A549 (cell line): ENCODE data around the gene SNX5. TPM values are rescaled to one million over a fixed set of nuclear protein-coding genes. Genes with fewer than 3 reads are reported as not detected.

Experiments
- ATAC-seq, 2 experiments: fragments of 200-7000 bp in 1 of 2; fragments of >200 bp in 1 of 2; cut with Nextera tagmentation in 1 of 2; cut with Tn5 transposase in 1 of 2; 3 replicates each; pipeline versions ENCODE4 v1.8.0 to v1.9.1; 2018 to 2020; ENCODE audit warnings: mild to moderate bottlenecking in 1 of 2, moderate library complexity in 1 of 2
- CTCF ChIA-PET: fragments of 300-600 bp; sonication (Branson Sonifier 250); formaldehyde crosslinking; extraction: SDS; loops from one replicate; lab custom pipeline; 2021; ENCODE audit warnings: antibody characterized with exemption, inconsistent platforms; lab: Yijun Ruan, JAX
- POLR2A ChIA-PET: fragments of 350-600 bp; formaldehyde crosslinking; extraction: SDS; loops from one replicate; lab custom pipeline; 2021; ENCODE audit warnings: antibody characterized with exemption, inconsistent platforms; lab: Yijun Ruan, JAX
- DNase-seq, 2 experiments: peaks; one replicate each; pipeline versions ENCODE4 v3.0.0 to v3.0.0-alpha.2; 2011 to 2016; ENCODE audit warnings: low read depth in 1 of 2, low spot score in 1 of 2
- FAIRE-seq: peaks from 2 replicates; lab custom pipeline; 2011; peaks lifted over from hg19 to GRCh38; lab: Jason Lieb, UNC
- H3K27ac ChIP-seq, 2 experiments: fragments of >200 bp; sonication (Bioruptor Twin); formaldehyde crosslinking; 3 replicates each; pipeline ENCODE4 v1.5.1; 2016 to 2017
- H3K4me1 ChIP-seq: fragments of >200 bp; sonication (Bioruptor Twin); formaldehyde crosslinking; 3 replicates; pipeline ENCODE4 v1.6.1; 2016
- H3K4me2 ChIP-seq: fragments of >200 bp; sonication (Bioruptor Twin); formaldehyde crosslinking; 3 replicates; pipeline ENCODE4 v1.6.1; 2016
- H3K4me3 ChIP-seq: fragments of >200 bp; sonication (Bioruptor Twin); formaldehyde crosslinking; 3 replicates; pipeline ENCODE4 v1.5.1; 2016
- H3K9me3 ChIP-seq: fragments of >200 bp; sonication (Bioruptor Twin); formaldehyde crosslinking; 3 replicates; pipeline ENCODE4 v1.6.1; 2016
- BHLHE40 ChIP-seq: IDR thresholded peaks from 2 replicates; pipeline ENCODE4 v1.6.1; 2012; ENCODE audit warnings: low read depth, low read length, inconsistent platforms
- EHF ChIP-seq: fragments of 250-450 bp; sonication (Bioruptor Pico); IDR thresholded peaks from 2 replicates; pipeline ENCODE4 v1.5.0; 2020; ENCODE audit warnings: mild to moderate bottlenecking
- ELK1 ChIP-seq: fragments of 150-350 bp; IDR thresholded peaks from 2 replicates; pipeline ENCODE4 v1.6.1; 2014; ENCODE audit warnings: low read depth, mild to moderate bottlenecking, low read length
- EP300 ChIP-seq, 2 experiments: fragments of >200 bp; sonication (Bioruptor Twin); formaldehyde crosslinking; IDR thresholded peaks; 2 replicates in 1 of 2; 3 replicates in 1 of 2; pipeline ENCODE4 v1.6.1; 2016 to 2017
- ESRRA ChIP-seq: fragments of 150-350 bp; IDR thresholded peaks from 2 replicates; pipeline ENCODE4 v1.6.1; 2014; ENCODE audit warnings: mild to moderate bottlenecking, low read length, borderline replicate concordance
- FOSL2 ChIP-seq, 2 experiments: fragments of 450-650 bp in 1 of 2; fragments of >200 bp in 1 of 2; sonication (Bioruptor Twin) in 1 of 2; formaldehyde crosslinking; IDR thresholded peaks; 2 replicates each; pipeline versions ENCODE4 v1.5.0 to v1.6.1; 2016 to 2020; ENCODE audit warnings: mild to moderate bottlenecking in 1 of 2, moderate library complexity in 1 of 2
- FOXS1 ChIP-seq: fragments of 250-450 bp; sonication (Bioruptor Pico); IDR thresholded peaks from 2 replicates; pipeline ENCODE4 v1.5.0; 2020; ENCODE audit warnings: mild to moderate bottlenecking, moderate library complexity
- HDAC2 ChIP-seq: fragments of 200-600 bp; sonication (generic); IDR thresholded peaks from 2 replicates; pipeline ENCODE4 v1.6.1; 2016
- HMGXB4 ChIP-seq: fragments of 250-450 bp; sonication (Bioruptor Pico); IDR thresholded peaks from 2 replicates; pipeline ENCODE4 v1.5.0; 2021; ENCODE audit warnings: mild to moderate bottlenecking, moderate library complexity, borderline replicate concordance
- HOXB5 ChIP-seq: fragments of 250-450 bp; sonication (Bioruptor Pico); IDR thresholded peaks from 2 replicates; pipeline ENCODE4 v1.5.0; 2020; ENCODE audit warnings: mild to moderate bottlenecking, moderate library complexity
- JUNB ChIP-seq: fragments of >200 bp; sonication (Bioruptor Twin); formaldehyde crosslinking; IDR thresholded peaks from 2 replicates; pipeline ENCODE4 v1.6.1; 2016
- KDM1A ChIP-seq: fragments of 200-600 bp; sonication (generic); IDR thresholded peaks from 2 replicates; pipeline ENCODE4 v1.6.1; 2016; ENCODE audit warnings: low read depth, mild to moderate bottlenecking
- KDM5A ChIP-seq: fragments of 200-600 bp; sonication (generic); IDR thresholded peaks from 2 replicates; pipeline ENCODE4 v1.6.1; 2016; ENCODE audit warnings: antibody characterized with exemption, mild to moderate bottlenecking
- MAZ ChIP-seq: fragments of 150-350 bp; IDR thresholded peaks from 2 replicates; pipeline ENCODE4 v1.6.1; 2014; ENCODE audit warnings: antibody characterized with exemption, low read depth, low read length, borderline replicate concordance
- NFE2L2 ChIP-seq: fragments of 150-350 bp; conservative IDR thresholded peaks from 2 replicates; pipeline ENCODE4 v1.6.1; 2014; ENCODE audit warnings: low read length
- NR3C1 ChIP-seq: fragments of >200 bp; sonication (Bioruptor Twin); formaldehyde crosslinking; IDR thresholded peaks from 3 replicates; pipeline ENCODE4 v1.6.1; 2017
- PBX3 ChIP-seq: IDR thresholded peaks from 2 replicates; pipeline ENCODE4 v1.6.1; 2012
- RAD21 ChIP-seq, 2 experiments: fragments of >200 bp in 1 of 2; sonication (Bioruptor Twin) in 1 of 2; formaldehyde crosslinking in 1 of 2; IDR thresholded peaks in 1 of 2; conservative IDR thresholded peaks in 1 of 2; 2 replicates in 1 of 2; 3 replicates in 1 of 2; pipeline ENCODE4 v1.6.1; 2012 to 2018; ENCODE audit warnings: inconsistent platforms in 1 of 2
- RARB ChIP-seq: fragments of 250-450 bp; sonication (Bioruptor Pico); IDR thresholded peaks from 2 replicates; pipeline ENCODE4 v1.8.0; 2021; ENCODE audit warnings: mild to moderate bottlenecking, moderate library complexity
- RFX5 ChIP-seq: fragments of 450-650 bp; IDR thresholded peaks from 2 replicates; pipeline ENCODE4 v1.7.1; 2014; ENCODE audit warnings: antibody characterized with exemption, mild to moderate bottlenecking, moderate library complexity
- SREBF2 ChIP-seq: fragments of 450-650 bp; IDR thresholded peaks from 2 replicates; pipeline ENCODE4 v1.6.1; 2014; ENCODE audit warnings: mild to moderate bottlenecking, moderate library complexity
- TFCP2L1 ChIP-seq: fragments of 250-450 bp; sonication (Bioruptor Pico); IDR thresholded peaks from 2 replicates; pipeline ENCODE4 v1.5.0; 2021; ENCODE audit warnings: mild to moderate bottlenecking
- ZC3H11A ChIP-seq: fragments of 450-650 bp; IDR thresholded peaks from 2 replicates; pipeline ENCODE4 v1.6.1; 2014; ENCODE audit warnings: antibody characterized with exemption, mild to moderate bottlenecking
- WGBS: methylation state at CpG from one replicate; pipeline ENCODE4 v1.1.6; 2017; ENCODE audit errors: missing lambda C conversion rate; 5-methylcytosine and 5-hydroxymethylcytosine counted together
- polyA plus RNA-seq, 4 experiments: library from polyadenylated mRNA; depleted of rRNA in 3 of 4; stranded (reverse); fragments of >200 nt; fragmentation: RNase III in 1 of 4; extraction: RNeasy Plus Mini Kit Qiagen cat#74134 plus additional on column Dnase treatment in 1 of 4; gene quantifications; 2 replicates in 3 of 4; 3 replicates in 1 of 4; pipeline ENCODE4 v1.2.3, GENCODE V29; 2011 to 2017
- TF ChIP-seq, protein P1 (sequence below): fragments of 200-600 bp; sonication (generic); IDR thresholded peaks from 2 replicates; pipeline ENCODE4 v1.6.1; 2016; ENCODE audit warnings: antibody characterized with exemption, mild to moderate bottlenecking, moderate library complexity

The SNX5 gene
- polyA plus RNA-seq, 2 of the 4 experiments (the other 2 are of a cell fraction), result 225 to 342 TPM

- DNase-seq, result no peak
- TF ChIP-seq FOXS1, result no peak
- TF ChIP-seq KDM5A, result no peak
- TF ChIP-seq RARB (CRISPR knock-in tag), result no peak
- no peak for TF ChIP-seq RFX5
- TF ChIP-seq, protein P1, sequence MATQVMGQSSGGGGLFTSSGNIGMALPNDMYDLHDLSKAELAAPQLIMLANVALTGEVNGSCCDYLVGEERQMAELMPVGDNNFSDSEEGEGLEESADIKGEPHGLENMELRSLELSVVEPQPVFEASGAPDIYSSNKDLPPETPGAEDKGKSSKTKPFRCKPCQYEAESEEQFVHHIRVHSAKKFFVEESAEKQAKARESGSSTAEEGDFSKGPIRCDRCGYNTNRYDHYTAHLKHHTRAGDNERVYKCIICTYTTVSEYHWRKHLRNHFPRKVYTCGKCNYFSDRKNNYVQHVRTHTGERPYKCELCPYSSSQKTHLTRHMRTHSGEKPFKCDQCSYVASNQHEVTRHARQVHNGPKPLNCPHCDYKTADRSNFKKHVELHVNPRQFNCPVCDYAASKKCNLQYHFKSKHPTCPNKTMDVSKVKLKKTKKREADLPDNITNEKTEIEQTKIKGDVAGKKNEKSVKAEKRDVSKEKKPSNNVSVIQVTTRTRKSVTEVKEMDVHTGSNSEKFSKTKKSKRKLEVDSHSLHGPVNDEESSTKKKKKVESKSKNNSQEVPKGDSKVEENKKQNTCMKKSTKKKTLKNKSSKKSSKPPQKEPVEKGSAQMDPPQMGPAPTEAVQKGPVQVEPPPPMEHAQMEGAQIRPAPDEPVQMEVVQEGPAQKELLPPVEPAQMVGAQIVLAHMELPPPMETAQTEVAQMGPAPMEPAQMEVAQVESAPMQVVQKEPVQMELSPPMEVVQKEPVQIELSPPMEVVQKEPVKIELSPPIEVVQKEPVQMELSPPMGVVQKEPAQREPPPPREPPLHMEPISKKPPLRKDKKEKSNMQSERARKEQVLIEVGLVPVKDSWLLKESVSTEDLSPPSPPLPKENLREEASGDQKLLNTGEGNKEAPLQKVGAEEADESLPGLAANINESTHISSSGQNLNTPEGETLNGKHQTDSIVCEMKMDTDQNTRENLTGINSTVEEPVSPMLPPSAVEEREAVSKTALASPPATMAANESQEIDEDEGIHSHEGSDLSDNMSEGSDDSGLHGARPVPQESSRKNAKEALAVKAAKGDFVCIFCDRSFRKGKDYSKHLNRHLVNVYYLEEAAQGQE, result no peak
- TF ChIP-seq HOXB5, result no peak
- no peak for TF ChIP-seq PBX3
- TF ChIP-seq RAD21 (conservative IDR thresholded peaks at IDR 0.05 in 1 of 2, IDR thresholded peaks at IDR 0.05 in 1 of 2), result no peak
- TF ChIP-seq KDM1A, result no peak
- no peak for TF ChIP-seq EHF (CRISPR knock-in tag)
- no peak for TF ChIP-seq JUNB
- no peak for TF ChIP-seq SREBF2
- TF ChIP-seq NFE2L2, result no peak
- Histone ChIP-seq H3K4me2 (no peak overlapping the region), H3K9me3 (no peaks in the 10 kb centered on the region), H3K27ac (no peak overlapping the region), H3K4me3 (no peak overlapping the region), H3K4me1 (peaks cover 9% of the 10 kb centered on the region; the same call in 1 of the 3 replicates)
- ATAC-seq, result no peak
- 75% methylated on average over 6 of the region's 6 CpGs for WGBS
- ChIA-PET CTCF (interaction anchor here (0.9 kb wide), 1 partner anchor 10 kb away, joined by 5 read pairs; no protein-coding TSS in a partner anchor), POLR2A (no interaction called here)
- no peak for FAIRE-seq
These were observed 37.4 kb upstream of the SNX5 start for GRCh38 chr20:18005990-18006364.

GRCh38 chr20:18005170-18005989 lies 36.8 kb upstream of the SNX5 start:
- ATAC-seq, result no peak
- ChIA-PET POLR2A (no interaction called here), CTCF (interaction anchor here (0.9 to 2.0 kb wide), 3 partner anchors 8 to 10 kb away, joined by 5 to 13 read pairs (median 7); no protein-coding TSS in a partner anchor)

More at GRCh38 chr20:18005170-18005989, 36.8 kb upstream of the SNX5 start:
- no peak overlapping the region for H3K4me3 ChIP-seq
- H3K9me3 ChIP-seq, result no peaks in the 10 kb centered on the region
- H3K4me1 ChIP-seq, result peaks cover 9% of the 10 kb centered on the region; the same call in 1 of the 3 replicates
- no peak overlapping the region for H3K4me2 ChIP-seq
- FAIRE-seq (no peak), DNase-seq (no peak)
- TF ChIP-seq JUNB (no peak), HMGXB4 (CRISPR knock-in tag) (no peak), ZC3H11A (no peak), BHLHE40 (no peak), EHF (CRISPR knock-in tag) (no peak), NR3C1 (no peak), KDM5A (no peak), RARB (CRISPR knock-in tag) (no peak), RAD21 (conservative IDR thresholded peaks at IDR 0.05 in 1 of 2, IDR thresholded peaks at IDR 0.05 in 1 of 2) (no peak), ESRRA (no peak), MAZ (no peak), ELK1 (no peak), SREBF2 (no peak), EP300 (IDR thresholded peaks at IDR 0.05) (no peak), TFCP2L1 (CRISPR knock-in tag) (no peak), HDAC2 (no peak), KDM1A (no peak), FOSL2 (IDR thresholded peaks at IDR 0.05) (no peak), FOSL2 (CRISPR knock-in tag; IDR thresholded peaks at IDR 0.05) (no peak)
- TF ChIP-seq, protein P1, result no peak
- WGBS, result 82% methylated on average over 21 of the region's 21 CpGs
- H3K27ac ChIP-seq, result no peak overlapping the region
